GM21528 (cell line): ENCODE measurements around the gene MGAT2.
"Not testable (repeated sequence)": the region's sequence is repeated elsewhere in the genome, so short reads cannot be mapped to it uniquely, and the experiment has no call there.

Source experiments
- ATAC-seq: cut with Tn5 transposase; IDR thresholded peaks from one replicate; pipeline ENCODE4 v1.9.1; 2021; ENCODE audit warnings: mild to moderate bottlenecking, moderate library complexity; ENCODE audit not compliant: unreplicated experiment, low FRiP score

Gene MGAT2

GRCh38 chr14:49607583-49607982 lies 13.0 kb upstream of the MGAT2 start:
- no peak for ATAC-seq

- no peak for ATAC-seq
Measured at GRCh38 chr14:49612251-49612650, 8.3 kb upstream of the MGAT2 start.

GRCh38 chr14:49612671-49613070 lies 7.9 kb upstream of the MGAT2 start:
- no peak for ATAC-seq

GRCh38 chr14:49614196-49614595 lies 6.4 kb upstream of the MGAT2 start:
- no peak for ATAC-seq

GRCh38 chr14:49615776-49616175 lies 4.8 kb upstream of the MGAT2 start:
- ATAC-seq = no peak

GRCh38 chr14:49617852-49618519 lies 2.6 kb upstream of the MGAT2 start:
- no peak for ATAC-seq

- not testable (repeated sequence) for ATAC-seq
Measured at GRCh38 chr14:49619273-49619672, 1.3 kb upstream of the MGAT2 start.

- no peak for ATAC-seq
Measured at GRCh38 chr14:49619730-49620129, 869 bp upstream of the MGAT2 start.

- ATAC-seq = peak; percentile 20
Measured at GRCh38 chr14:49621114-49621881, 699 bp downstream of the MGAT2 start.

- ATAC-seq = no peak
Measured at GRCh38 chr14:49622022-49622607, 1.5 kb downstream of the MGAT2 start.

GRCh38 chr14:49623387-49623786 lies 2.8 kb downstream of the MGAT2 start:
- ATAC-seq = no peak

GRCh38 chr14:49623941-49624839 lies 3.6 kb downstream of the MGAT2 start:
- no peak for ATAC-seq

GRCh38 chr14:49633640-49634546 lies 13.3 kb downstream of the MGAT2 start:
- ATAC-seq = peak; percentile 83

GRCh38 chr14:49634547-49635334 lies 14.1 kb downstream of the MGAT2 start, which contains the start of gene DNAAF2:
Gene DNAAF2, minus strand, starts transcription at chr14:49635244. Its CDS starts 95 bp downstream, at chr14:49635149.
- ATAC-seq = peak; percentile 34

GRCh38 chr14:49636866-49637265 lies 16.3 kb downstream of the MGAT2 start:
- ATAC-seq = no peak

- ATAC-seq = no peak
Measured at GRCh38 chr14:49637534-49638078, 17.0 kb downstream of the MGAT2 start.

GRCh38 chr14:49640540-49641417 lies 20.2 kb downstream of the MGAT2 start:
- ATAC-seq = no peak
